HG02885 (cell line): ENCODE measurements around the gene CATSPERD.

ENCODE experiments used
- ATAC-seq: cut with Tn5 transposase; IDR thresholded peaks from one replicate; pipeline ENCODE4 v1.9.1; 2021; ENCODE audit warnings: mild to moderate bottlenecking; ENCODE audit not compliant: unreplicated experiment, poor library complexity

The CATSPERD gene

GRCh38 chr19:5784581-5785147 is 64.2 kb downstream of the CATSPERD start, which contains the start of gene PRR22:
TSS of gene PRR22 (minus strand) at chr19:5784746. CDS start at chr19:5784660, 86 bp downstream.
- ATAC-seq: no peak

- ATAC-seq: no peak
These were observed 65.0 kb downstream of the CATSPERD start for GRCh38 chr19:5785423-5785822.

GRCh38 chr19:5786593-5787408 is 66.4 kb downstream of the CATSPERD start:
- ATAC-seq: no peak

- no peak for ATAC-seq
These were observed 67.2 kb downstream of the CATSPERD start for GRCh38 chr19:5787409-5788182.

- ATAC-seq: no peak
These were observed 68.0 kb downstream of the CATSPERD start for GRCh38 chr19:5788422-5788821.

- ATAC-seq: no peak
These were observed 68.9 kb downstream of the CATSPERD start for GRCh38 chr19:5789351-5789761.

- ATAC-seq: no peak
These were observed 69.6 kb downstream of the CATSPERD start for GRCh38 chr19:5789886-5790558.

GRCh38 chr19:5790559-5791520 is 70.4 kb downstream of the CATSPERD start, which contains the start of gene DUS3L:
TSS of gene DUS3L (minus strand) at chr19:5791163. CDS start at chr19:5791141, 22 bp downstream.
- peak; percentile 90 for ATAC-seq

GRCh38 chr19:5792224-5792623 is 71.8 kb downstream of the CATSPERD start:
- ATAC-seq: no peak

- no peak for ATAC-seq
These were observed 72.8 kb downstream of the CATSPERD start for GRCh38 chr19:5793188-5793587.

- ATAC-seq: no peak
These were observed 75.0 kb downstream of the CATSPERD start for GRCh38 chr19:5795382-5795919.

- no peak for ATAC-seq
These were observed 77.8 kb downstream of the CATSPERD start for GRCh38 chr19:5798244-5798643.

- no peak for ATAC-seq
These were observed 79.1 kb downstream of the CATSPERD start for GRCh38 chr19:5799247-5800241.

GRCh38 chr19:5800361-5801270 is 80.2 kb downstream of the CATSPERD start:
- ATAC-seq: no peak

- no peak for ATAC-seq
These were observed 81.6 kb downstream of the CATSPERD start for GRCh38 chr19:5801796-5802619.

- no peak for ATAC-seq
These were observed 83.0 kb downstream of the CATSPERD start for GRCh38 chr19:5803441-5803751.
